ENCODE data around the gene COL6A5. TPM values are rescaled to one million over a fixed set of nuclear protein-coding genes. Genes with fewer than 3 reads are reported as not detected.
"Not testable (repeated sequence)": the region's sequence is repeated elsewhere in the genome, so short reads cannot be mapped to it uniquely, and the experiment has no call there.

Gene COL6A5
- total RNA-seq, 1 experiment from 2014 or later = under 0.01 TPM

DNA sequence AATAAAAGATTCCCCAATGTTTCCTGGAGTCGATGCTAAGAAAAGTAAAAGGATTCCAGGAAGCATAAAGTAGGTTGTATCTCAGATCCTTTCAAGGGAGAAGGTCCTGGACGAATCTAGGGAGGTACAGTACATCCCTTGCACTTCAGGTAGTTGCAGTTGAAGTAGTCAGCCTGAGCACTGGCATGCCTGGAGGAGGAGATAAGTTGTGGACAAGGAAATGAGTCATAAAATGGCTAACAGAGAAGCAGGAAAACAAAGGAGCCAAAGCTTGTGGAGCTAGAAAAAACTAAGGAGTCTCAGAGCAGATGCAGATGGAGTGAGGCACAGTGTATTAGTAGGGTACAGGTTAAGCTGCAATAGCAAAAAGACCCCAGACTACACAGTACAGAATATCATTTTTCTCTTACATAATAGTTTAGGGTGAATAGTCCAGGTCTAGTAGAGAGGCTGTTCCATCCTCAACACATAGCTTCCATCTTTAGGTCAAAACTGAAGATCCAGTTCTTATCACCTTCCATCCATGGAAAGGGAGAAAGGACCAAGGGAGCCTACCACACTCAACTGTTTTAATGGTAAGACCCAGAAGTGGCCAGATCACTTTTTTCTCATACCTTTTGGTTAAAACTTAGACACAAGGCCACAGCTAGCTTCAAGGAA is 41.3 kb downstream of the COL6A5 start:
- DNase-seq (ENCODE audit: low read depth) = peak; percentile 69

GRCh38 chr3:130389743-130390478 is 44.4 kb downstream of the COL6A5 start:
- DNase-seq (ENCODE audit: low read depth) = no peak

- DNase-seq (ENCODE audit: low read depth) = no peak
These were observed 46.8 kb downstream of the COL6A5 start for GRCh38 chr3:130392266-130392665.

DNA sequence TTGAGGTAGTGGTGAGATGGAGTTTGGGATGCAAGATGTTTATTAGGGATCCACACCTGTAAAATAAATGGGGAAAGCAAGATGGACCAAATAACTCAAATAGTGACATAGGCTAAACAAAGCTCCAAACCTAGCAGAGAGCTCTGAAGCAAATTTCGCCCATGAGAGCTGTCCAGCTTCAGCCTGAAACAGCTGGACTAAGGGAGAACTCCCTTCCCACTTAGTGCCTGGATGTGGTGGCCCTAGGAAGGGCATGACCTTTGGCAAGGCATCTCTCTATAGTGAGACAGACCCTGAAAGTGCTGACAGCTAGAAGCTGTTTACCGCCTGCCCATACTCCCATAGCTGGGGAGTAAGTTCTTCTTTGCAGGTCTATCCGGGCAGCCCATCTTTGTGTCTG is 48.1 kb downstream of the COL6A5 start:
- no peak for DNase-seq (ENCODE audit: low read depth)

GRCh38 chr3:130395331-130395730 is 49.9 kb downstream of the COL6A5 start:
- DNase-seq (ENCODE audit: low read depth) = no peak

DNA sequence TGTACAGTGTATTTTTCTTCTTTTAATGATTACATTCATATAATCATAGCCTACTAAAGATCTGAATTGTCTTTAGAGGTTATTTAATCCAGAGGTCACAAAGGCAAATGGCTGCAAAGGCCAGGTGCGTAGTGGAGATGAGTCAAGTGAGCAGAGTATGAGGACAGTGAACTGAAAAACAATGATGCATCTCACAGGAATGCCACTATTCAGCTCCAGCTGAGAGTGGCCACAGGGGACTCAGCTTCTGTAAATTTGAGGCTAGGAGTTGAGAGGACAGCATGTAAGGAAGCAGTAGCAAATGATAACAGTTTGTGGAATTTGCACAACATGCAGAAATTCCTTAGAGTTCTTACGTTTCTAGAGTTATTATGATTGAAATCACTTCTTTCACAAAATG is 50.4 kb downstream of the COL6A5 start:
- DNase-seq (ENCODE audit: low read depth) = peak; percentile 76

- DNase-seq (ENCODE audit: low read depth) = no peak
These were observed 58.9 kb downstream of the COL6A5 start for GRCh38 chr3:130404401-130404800.

GRCh38 chr3:130405956-130406355 is 60.5 kb downstream of the COL6A5 start:
- DNase-seq (ENCODE audit: low read depth) = no peak

- not testable (repeated sequence) for DNase-seq (ENCODE audit: low read depth)
These were observed 62.8 kb downstream of the COL6A5 start for GRCh38 chr3:130408253-130408652.

DNA sequence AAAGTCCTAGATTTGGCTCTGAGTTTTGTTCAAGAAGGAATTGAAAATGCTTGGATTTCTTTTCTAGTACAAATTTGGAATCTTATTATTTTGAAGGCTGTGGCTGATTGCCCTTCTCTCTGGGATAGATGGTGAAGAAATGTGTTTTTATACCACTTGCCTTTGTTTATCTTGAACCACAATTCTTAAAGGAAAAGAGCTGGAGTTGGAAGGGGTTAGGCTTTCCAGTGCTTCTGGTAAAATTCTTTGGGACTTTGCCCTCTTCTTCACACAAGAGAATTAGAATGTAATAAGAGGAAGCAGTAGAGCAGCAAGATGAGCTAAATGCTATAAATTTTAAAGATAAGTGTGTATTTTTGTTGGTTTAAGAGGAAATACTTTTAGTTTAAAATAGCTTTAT is 65.8 kb downstream of the COL6A5 start:
- no peak for DNase-seq (ENCODE audit: low read depth)

DNA sequence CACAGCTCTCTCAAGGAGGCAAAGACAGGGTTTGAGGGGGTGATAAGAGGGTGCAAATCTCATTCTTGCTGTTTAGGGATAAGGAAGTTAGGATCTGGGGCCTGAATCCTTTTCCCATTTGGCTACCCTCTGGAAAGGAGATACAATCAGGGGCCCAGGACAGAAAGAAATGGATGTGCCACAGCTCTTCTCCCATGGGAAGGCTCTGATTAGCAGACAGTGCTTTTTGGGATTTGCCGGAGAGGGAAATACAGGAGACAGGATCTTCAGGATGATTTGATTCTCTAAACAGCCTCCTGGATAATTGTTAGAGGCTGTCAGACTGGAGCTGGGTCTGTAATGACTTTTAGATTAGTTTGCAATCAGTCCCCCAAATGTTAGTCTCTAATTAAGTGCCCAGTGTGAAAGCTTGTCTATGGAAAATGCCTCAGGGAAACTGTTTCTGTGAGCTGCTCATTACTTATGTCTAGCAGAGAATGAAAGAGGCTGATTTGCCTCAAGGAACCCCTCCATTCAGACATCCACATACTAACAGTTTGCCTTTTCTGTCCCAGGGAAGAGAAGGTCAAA is 67.6 kb downstream of the COL6A5 start:
- DNase-seq (ENCODE audit: low read depth) = no peak

DNA sequence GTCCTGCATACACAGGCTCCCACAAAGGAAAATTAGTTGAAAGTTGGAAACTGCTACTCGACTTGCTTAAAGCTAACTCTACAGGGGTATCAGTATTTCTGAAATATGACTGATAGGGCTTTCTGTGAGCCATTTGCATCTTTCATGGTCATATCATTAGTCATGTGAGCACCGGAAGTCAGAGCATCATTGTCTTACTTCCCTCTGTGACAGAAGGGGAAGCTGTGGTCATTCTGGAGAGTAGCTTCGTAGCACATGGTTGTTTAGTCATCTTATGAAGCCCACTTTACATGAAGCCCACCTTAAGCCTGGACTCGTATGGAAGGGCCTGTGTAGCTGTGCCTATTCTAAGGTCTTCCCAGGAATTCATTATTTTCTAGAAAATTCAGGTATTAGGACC is 69.0 kb downstream of the COL6A5 start:
- DNase-seq (ENCODE audit: low read depth) = no peak

DNA sequence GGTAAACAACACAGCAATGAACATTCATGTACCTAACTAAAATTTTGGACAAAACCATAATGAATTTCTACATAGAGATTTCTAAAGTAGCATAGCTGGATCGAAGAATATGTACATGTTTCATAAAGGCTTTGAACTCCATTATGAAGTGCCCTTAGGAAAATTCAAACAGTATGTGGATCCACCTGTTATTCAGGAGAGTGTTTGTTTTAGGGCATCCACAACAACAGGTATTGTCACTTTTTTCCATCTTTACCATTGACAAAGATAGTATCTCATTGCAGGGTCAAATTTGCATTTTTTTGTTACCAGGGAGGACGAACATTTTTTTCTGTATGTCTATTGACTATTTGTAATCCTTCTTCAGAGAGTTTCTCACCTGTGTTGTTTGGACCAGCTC is 75.0 kb downstream of the COL6A5 start:
- no peak for DNase-seq (ENCODE audit: low read depth)

GRCh38 chr3:130423064-130423463 is 77.6 kb downstream of the COL6A5 start:
- DNase-seq (ENCODE audit: low read depth) = no peak

DNA sequence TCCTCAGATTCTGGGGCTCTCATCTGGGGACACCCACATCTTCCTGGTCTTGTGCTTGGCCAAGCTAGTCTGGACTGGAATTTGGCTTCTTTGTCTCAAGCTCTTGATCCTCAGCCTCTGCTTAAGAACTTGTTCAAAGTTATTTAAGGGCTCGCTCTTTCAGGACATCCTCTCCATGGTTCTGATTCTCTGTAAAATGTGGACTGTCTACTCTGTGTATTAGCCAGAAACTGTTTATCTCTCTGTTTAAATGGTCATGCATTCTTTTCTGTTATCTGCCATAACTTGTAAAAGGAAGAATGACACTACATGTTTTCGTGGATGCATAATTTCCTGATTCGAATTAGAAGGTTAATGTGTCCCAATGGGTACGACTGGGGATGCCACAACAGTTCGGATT is 79.4 kb downstream of the COL6A5 start:
- no peak for DNase-seq (ENCODE audit: low read depth)

DNA sequence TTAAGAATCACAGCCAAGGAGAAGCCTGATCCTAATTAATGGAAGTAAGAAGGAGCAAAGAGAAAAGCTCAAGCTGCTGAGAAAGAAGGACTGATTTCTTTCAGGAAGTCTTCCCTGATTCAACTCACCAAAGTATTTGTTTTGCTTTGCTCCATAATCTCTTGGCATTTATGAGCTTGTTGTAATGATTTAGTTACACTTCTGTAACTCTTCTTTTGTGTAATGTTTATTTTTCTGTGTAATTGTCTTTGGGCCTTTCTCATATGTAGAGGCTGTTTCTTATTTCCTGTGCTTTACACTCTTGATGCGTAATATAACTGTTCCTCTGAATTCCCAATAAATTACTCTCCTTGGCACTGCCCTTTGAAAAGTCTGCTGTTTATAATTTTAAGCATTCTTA is 80.0 kb downstream of the COL6A5 start:
- peak; percentile 28 for DNase-seq (ENCODE audit: low read depth)

- no peak for DNase-seq (ENCODE audit: low read depth)
These were observed 80.7 kb downstream of the COL6A5 start for GRCh38 chr3:130426206-130426605.

DNA sequence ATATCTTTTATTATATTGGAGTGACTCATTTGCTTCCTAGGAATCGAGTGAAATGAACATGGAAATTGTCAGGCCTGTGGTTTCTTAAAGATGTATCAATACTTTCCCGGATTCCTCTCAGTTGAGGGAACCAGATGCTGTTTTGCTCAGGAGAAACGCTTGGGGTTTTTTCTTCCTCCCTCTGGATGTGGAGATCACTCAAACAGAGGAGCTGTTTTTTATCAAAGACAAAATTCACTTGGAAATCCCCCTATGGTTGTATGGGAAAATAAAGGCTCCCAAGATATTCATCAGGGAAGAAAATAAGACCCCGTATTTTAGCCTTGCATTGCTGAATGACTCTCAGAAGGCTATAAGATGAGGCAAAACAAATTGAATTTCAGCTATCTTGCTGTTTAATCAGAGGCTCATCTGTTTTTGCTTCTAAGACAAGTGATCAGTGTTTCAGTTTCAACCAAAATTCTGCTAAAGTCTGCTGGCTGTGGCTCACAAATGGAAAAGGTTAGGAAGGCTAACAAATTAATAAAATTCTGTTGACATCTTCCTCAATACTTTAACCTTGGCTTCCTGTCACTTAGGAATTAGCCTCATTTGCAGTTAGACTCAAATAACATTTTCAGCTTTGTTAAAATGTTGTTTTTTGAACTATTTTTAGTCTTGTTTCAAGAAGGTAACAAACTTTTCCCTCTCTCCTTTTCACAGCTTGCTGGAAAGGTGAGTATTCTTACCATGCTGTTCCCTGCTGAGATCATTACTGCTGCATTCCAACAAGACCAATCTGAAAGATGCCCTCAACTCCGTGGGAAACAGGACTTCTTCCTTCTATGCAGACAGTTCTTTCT is 83.6 kb downstream of the COL6A5 start:
- DNase-seq (ENCODE audit: low read depth) = no peak

DNA sequence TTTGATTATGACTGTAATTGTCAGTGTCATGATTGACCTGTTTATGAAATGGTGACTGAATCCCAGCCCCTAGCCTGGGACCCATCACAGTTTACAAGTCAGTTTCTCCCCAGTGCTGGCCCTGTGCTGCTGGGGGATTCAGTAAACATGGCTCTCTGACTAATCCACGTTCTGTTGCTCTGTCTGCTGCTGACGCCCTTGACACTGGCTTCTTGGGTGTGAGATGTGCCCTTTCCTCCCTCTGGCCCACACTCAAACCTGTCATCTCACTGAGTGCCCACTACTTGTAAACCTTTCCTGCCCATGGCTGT is 84.2 kb downstream of the COL6A5 start:
- peak; percentile 9 for DNase-seq (ENCODE audit: low read depth)

DNA sequence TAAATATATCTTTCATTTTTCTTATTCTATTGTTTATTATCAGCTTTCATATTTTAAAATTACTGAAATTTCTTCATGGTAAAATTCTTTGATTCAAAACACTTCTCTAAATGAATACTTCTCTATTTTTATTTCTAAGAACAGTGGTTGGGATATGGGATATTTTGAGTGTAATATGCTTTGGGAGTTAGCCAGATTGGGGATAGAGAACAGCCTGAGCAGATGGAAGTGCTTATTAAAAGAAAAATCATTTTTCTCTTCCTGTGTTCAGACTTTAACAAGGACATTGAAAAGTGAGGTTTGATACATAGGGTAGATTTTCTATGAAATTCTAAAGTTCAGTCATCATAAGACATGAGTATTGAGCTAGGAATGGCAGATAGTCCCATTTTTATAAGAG is 84.8 kb downstream of the COL6A5 start:
- DNase-seq (ENCODE audit: low read depth) = no peak

- DNase-seq (ENCODE audit: low read depth) = not testable (repeated sequence)
These were observed 86.6 kb downstream of the COL6A5 start for GRCh38 chr3:130432086-130432485.

DNA sequence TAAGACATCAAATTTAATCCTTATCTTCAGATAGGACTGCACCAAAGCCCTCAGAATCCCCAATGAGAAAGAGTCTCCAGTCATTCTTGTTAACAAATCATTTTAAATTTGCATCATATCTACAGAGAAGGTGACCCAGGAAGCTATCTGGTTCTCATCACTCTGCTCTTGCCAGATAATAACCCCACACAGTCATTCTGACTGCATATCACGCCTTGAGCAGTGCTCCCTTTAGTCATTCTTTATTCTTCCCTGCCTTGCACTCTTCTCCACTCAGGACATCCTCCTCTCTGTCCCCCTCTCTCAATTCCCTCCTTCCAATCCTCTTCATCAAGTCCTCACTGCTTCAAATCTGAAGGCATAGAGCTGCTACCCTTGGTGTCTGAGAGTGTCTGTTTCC is 87.8 kb downstream of the COL6A5 start:
- DNase-seq (ENCODE audit: low read depth) = no peak

DNA sequence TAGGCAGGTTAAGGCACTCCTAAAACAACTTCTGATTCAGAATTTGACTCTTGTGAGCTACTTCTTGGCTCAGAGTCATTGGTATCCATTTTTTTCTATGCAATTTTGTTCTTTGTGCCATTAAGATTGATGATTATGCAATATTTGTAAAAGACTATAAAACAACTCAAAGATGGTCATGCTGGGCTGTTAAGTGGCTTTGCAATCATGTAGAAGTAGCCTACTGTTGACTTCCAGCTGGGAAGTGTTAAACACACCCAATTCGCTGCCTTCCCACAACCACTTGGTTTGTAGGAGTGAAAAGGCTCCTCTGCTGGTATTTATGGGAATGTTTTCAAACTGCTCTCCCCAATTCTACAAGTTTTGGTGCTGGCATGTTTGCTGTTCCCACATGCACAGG is 96.8 kb downstream of the COL6A5 start:
- no peak for DNase-seq (ENCODE audit: low read depth)
